NCI-H774 (cell line): ENCODE results near the gene CTDSPL.
"Not testable (repeated sequence)": the region's sequence is repeated elsewhere in the genome, so short reads cannot be mapped to it uniquely, and the experiment has no call there.

ENCODE experiments used
- DNase-seq: peaks from one replicate; lab custom pipeline; 2025; lab: John Stamatoyannopoulos, UW

The CTDSPL gene

GRCh38 chr3:38019658-38020341 is 158.1 kb downstream of the CTDSPL start:
- no peak for DNase-seq

- no peak for DNase-seq
Measured at GRCh38 chr3:38020342-38020726, 158.7 kb downstream of the CTDSPL start.

- DNase-seq: no peak
Measured at GRCh38 chr3:38021196-38021595, 159.5 kb downstream of the CTDSPL start.

- no peak for DNase-seq
Measured at GRCh38 chr3:38022301-38022700, 160.6 kb downstream of the CTDSPL start.

GRCh38 chr3:38022896-38023709 is 161.4 kb downstream of the CTDSPL start:
- DNase-seq: no peak

- DNase-seq: no peak
Measured at GRCh38 chr3:38026856-38027255, 165.2 kb downstream of the CTDSPL start.

GRCh38 chr3:38027466-38028465 is 166.1 kb downstream of the CTDSPL start:
- no peak for DNase-seq

- no peak for DNase-seq
Measured at GRCh38 chr3:38028621-38029361, 167.1 kb downstream of the CTDSPL start.

- no peak for DNase-seq
Measured at GRCh38 chr3:38029400-38030125, 167.9 kb downstream of the CTDSPL start, which contains the start of gene PLCD1. PLCD1 (minus strand) TSS chr3:38029642; CDS start chr3:38029539, 103 bp downstream.

GRCh38 chr3:38030126-38031021 is 168.7 kb downstream of the CTDSPL start:
- no peak for DNase-seq

- no peak for DNase-seq
Measured at GRCh38 chr3:38031022-38031994, 169.6 kb downstream of the CTDSPL start.

GRCh38 chr3:38032328-38032865 is 170.7 kb downstream of the CTDSPL start:
- no peak for DNase-seq

- not testable (repeated sequence) for DNase-seq
Measured at GRCh38 chr3:38033586-38033985, 171.9 kb downstream of the CTDSPL start.
